Liver (tissue), 9 donors: ENCODE results near the gene ELL2. TPM values are rescaled to one million over a fixed set of nuclear protein-coding genes. Genes with fewer than 3 reads are reported as not detected.

Source experiments
- DNase-seq: peaks from one replicate; pipeline ENCODE4 v3.0.0-alpha.2; 2017; ENCODE audit warnings: low spot score
- H3K27ac ChIP-seq, 2 donors: one replicate each; pipeline ENCODE4 v1.7.0; 2013; ENCODE audit warnings: inconsistent platforms in 2 of 2, low read length in 2 of 2, control low read depth in 1 of 2, low read depth in 1 of 2, mild to moderate bottlenecking in 1 of 2
- H3K27me3 ChIP-seq, 4 donors: one replicate each; pipeline versions ENCODE4 v1.6.1 to v1.7.0; 2013; ENCODE audit warnings: low read length in 3 of 4, inconsistent platforms in 1 of 4, mild to moderate bottlenecking in 1 of 4, moderate library complexity in 1 of 4; ENCODE audit not compliant: control insufficient read depth in 4 of 4, insufficient read depth in 4 of 4
- H3K36me3 ChIP-seq, 4 donors: one replicate each; pipeline versions ENCODE4 v1.6.1 to v1.7.0; 2013; ENCODE audit warnings: low read length in 3 of 4, mild to moderate bottlenecking in 3 of 4, low read depth in 1 of 4, moderate library complexity in 1 of 4; ENCODE audit not compliant: control insufficient read depth in 4 of 4, insufficient read depth in 3 of 4
- H3K4me1 ChIP-seq, 4 donors: one replicate each; pipeline versions ENCODE4 v1.6.1 to v1.7.0; 2013; ENCODE audit warnings: low read length in 3 of 4, mild to moderate bottlenecking in 3 of 4, moderate library complexity in 1 of 4; ENCODE audit not compliant: control insufficient read depth in 4 of 4, insufficient read depth in 4 of 4
- H3K4me3 ChIP-seq, 3 donors: one replicate each; pipeline versions ENCODE4 v1.6.1 to v1.7.0; 2013; ENCODE audit warnings: low read length in 3 of 3, control low read depth in 1 of 3, low read depth in 1 of 3, mild to moderate bottlenecking in 1 of 3
- H3K9ac ChIP-seq, 2 donors: one replicate each; pipeline ENCODE4 v1.7.0; 2013; ENCODE audit warnings: low read length in 2 of 2, mild to moderate bottlenecking in 2 of 2, moderate library complexity in 2 of 2, control low read depth in 1 of 2, low read depth in 1 of 2
- H3K9me3 ChIP-seq, 4 donors: one replicate each; pipeline versions ENCODE4 v1.6.1 to v1.7.0; 2013; ENCODE audit warnings: low read length in 3 of 4; ENCODE audit not compliant: control insufficient read depth in 4 of 4
- EGR1 ChIP-seq, 2 donors: IDR thresholded peaks; 2 replicates each; pipeline ENCODE4 v1.6.1; 2016 to 2018; ENCODE audit warnings: antibody characterized with exemption in 2 of 2, low read depth in 2 of 2
- FOXA1 ChIP-seq: IDR thresholded peaks from 2 replicates; pipeline ENCODE4 v1.6.1; 2016; ENCODE audit warnings: antibody characterized with exemption
- FOXA2 ChIP-seq: IDR thresholded peaks from 2 replicates; pipeline ENCODE4 v1.6.1; 2016; ENCODE audit warnings: antibody characterized with exemption
- GABPA ChIP-seq, 2 donors: IDR thresholded peaks in 1 of 2; conservative IDR thresholded peaks in 1 of 2; 2 replicates each; pipeline ENCODE4 v1.6.1; 2016; ENCODE audit warnings: antibody characterized with exemption in 2 of 2, mild to moderate bottlenecking in 1 of 2, moderate library complexity in 1 of 2
- HNF4G ChIP-seq: IDR thresholded peaks from 2 replicates; pipeline ENCODE4 v1.6.1; 2016; ENCODE audit warnings: antibody characterized with exemption
- JUND ChIP-seq, 2 donors: IDR thresholded peaks; 2 replicates each; pipeline ENCODE4 v1.6.1; 2016; ENCODE audit warnings: antibody characterized with exemption in 2 of 2
- NR2F2 ChIP-seq: IDR thresholded peaks from 2 replicates; pipeline ENCODE4 v1.6.1; 2016; ENCODE audit warnings: antibody characterized with exemption
- RXRA ChIP-seq, 2 donors: IDR thresholded peaks; 2 replicates each; pipeline ENCODE4 v1.6.1; 2017 to 2018; ENCODE audit warnings: antibody characterized with exemption in 2 of 2, mild to moderate bottlenecking in 1 of 2
- TAF1 ChIP-seq: conservative IDR thresholded peaks from 2 replicates; pipeline ENCODE4 v1.6.1; 2016; ENCODE audit warnings: antibody characterized with exemption, mild to moderate bottlenecking
- WGBS: extraction: QIAGEN DNeasy Blood & Tissue Kit; methylation state at CpG from one replicate; pipeline ENCODE4 v1.1.7; 2013; 5-methylcytosine and 5-hydroxymethylcytosine counted together
- polyA plus RNA-seq, 2 donors: library from polyadenylated mRNA; stranded (reverse) in 1 of 2; unstranded in 1 of 2; fragments of 200-250 nt in 1 of 2; fragments of >200 nt in 1 of 2; fragmentation: Nextera tagmentation in 1 of 2; extraction: Ambion mirVana in 1 of 2; gene quantifications; one replicate each; pipeline versions ENCODE4 v1.2.1 to v1.2.3, GENCODE V29; 2013 to 2015
- total RNA-seq, 2 donors: library from RNA; depleted of rRNA; stranded (reverse); fragments of >200 nt; gene quantifications; one replicate each; pipeline ENCODE4 v1.2.3, GENCODE V29; 2014
- TF ChIP-seq, protein P1 (sequence below): IDR thresholded peaks from 2 replicates; pipeline ENCODE4 v1.6.1; 2016; ENCODE audit warnings: antibody characterized with exemption
- TF ChIP-seq, protein P2 (sequence below): IDR thresholded peaks from 2 replicates; pipeline ENCODE4 v1.6.1; 2016; ENCODE audit warnings: antibody characterized with exemption, mild to moderate bottlenecking
- TF ChIP-seq, protein P3 (sequence below): IDR thresholded peaks from 2 replicates; pipeline ENCODE4 v1.6.1; 2016; ENCODE audit warnings: antibody characterized with exemption
- TF ChIP-seq, protein P4 (sequence below): IDR thresholded peaks from 2 replicates; pipeline ENCODE4 v1.6.1; 2016; ENCODE audit warnings: antibody characterized with exemption
- donor health status: healthy.
- donor health status: healthy.
- donor health status: healthy.
- donor health status: healthy.
- donor health status: healthy.

Gene ELL2
- total and polyA plus RNA-seq, 4 donors: 21.0 to 64.5 (median 45.9) TPM

DNA sequence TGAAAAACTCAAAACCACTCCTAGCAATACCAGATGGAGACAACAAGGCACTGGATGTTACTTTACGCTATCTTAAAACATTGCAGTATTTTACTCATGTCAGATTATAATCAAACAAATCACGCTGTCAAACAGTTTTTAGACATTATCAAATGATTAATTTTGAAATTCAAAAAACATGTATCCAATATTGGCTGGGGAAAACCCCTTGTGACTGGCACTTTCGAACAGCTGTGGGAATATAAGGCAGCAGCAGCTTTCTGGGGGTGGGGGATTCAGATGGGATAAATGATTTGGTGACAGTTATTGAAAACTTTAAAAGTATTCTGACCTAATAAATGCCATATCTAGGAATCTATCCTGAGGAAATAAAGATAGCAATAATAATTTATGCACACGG, 28.7 kb downstream of the ELL2 start:
- no peak for DNase-seq
- no peak overlapping the region for H3K9ac ChIP-seq
- H3K36me3 ChIP-seq: peaks cover 0 to 19% (median 8%) of the 10 kb centered on the region in 4 donors
- TF ChIP-seq, protein P1, sequence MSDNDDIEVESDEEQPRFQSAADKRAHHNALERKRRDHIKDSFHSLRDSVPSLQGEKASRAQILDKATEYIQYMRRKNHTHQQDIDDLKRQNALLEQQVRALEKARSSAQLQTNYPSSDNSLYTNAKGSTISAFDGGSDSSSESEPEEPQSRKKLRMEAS: no peak
- TF ChIP-seq GABPA (IDR thresholded peaks at IDR 0.05 in 1 of 2, conservative IDR thresholded peaks at IDR 0.05 in 1 of 2) (no peak), NR2F2 (no peak)
- TF ChIP-seq, protein P2, sequence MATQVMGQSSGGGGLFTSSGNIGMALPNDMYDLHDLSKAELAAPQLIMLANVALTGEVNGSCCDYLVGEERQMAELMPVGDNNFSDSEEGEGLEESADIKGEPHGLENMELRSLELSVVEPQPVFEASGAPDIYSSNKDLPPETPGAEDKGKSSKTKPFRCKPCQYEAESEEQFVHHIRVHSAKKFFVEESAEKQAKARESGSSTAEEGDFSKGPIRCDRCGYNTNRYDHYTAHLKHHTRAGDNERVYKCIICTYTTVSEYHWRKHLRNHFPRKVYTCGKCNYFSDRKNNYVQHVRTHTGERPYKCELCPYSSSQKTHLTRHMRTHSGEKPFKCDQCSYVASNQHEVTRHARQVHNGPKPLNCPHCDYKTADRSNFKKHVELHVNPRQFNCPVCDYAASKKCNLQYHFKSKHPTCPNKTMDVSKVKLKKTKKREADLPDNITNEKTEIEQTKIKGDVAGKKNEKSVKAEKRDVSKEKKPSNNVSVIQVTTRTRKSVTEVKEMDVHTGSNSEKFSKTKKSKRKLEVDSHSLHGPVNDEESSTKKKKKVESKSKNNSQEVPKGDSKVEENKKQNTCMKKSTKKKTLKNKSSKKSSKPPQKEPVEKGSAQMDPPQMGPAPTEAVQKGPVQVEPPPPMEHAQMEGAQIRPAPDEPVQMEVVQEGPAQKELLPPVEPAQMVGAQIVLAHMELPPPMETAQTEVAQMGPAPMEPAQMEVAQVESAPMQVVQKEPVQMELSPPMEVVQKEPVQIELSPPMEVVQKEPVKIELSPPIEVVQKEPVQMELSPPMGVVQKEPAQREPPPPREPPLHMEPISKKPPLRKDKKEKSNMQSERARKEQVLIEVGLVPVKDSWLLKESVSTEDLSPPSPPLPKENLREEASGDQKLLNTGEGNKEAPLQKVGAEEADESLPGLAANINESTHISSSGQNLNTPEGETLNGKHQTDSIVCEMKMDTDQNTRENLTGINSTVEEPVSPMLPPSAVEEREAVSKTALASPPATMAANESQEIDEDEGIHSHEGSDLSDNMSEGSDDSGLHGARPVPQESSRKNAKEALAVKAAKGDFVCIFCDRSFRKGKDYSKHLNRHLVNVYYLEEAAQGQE: no peak
- H3K9me3 ChIP-seq: no peaks in the 10 kb centered on the region
- no peaks in the 10 kb centered on the region for H3K27me3 ChIP-seq
- WGBS: 79% methylated on average over 4 of the region's 4 CpGs
- H3K27ac ChIP-seq: no peak overlapping the region
- peaks cover 0 to 25% (median 5%) of the 10 kb centered on the region in 4 donors for H3K4me1 ChIP-seq
- no peak overlapping the region for H3K4me3 ChIP-seq

DNA sequence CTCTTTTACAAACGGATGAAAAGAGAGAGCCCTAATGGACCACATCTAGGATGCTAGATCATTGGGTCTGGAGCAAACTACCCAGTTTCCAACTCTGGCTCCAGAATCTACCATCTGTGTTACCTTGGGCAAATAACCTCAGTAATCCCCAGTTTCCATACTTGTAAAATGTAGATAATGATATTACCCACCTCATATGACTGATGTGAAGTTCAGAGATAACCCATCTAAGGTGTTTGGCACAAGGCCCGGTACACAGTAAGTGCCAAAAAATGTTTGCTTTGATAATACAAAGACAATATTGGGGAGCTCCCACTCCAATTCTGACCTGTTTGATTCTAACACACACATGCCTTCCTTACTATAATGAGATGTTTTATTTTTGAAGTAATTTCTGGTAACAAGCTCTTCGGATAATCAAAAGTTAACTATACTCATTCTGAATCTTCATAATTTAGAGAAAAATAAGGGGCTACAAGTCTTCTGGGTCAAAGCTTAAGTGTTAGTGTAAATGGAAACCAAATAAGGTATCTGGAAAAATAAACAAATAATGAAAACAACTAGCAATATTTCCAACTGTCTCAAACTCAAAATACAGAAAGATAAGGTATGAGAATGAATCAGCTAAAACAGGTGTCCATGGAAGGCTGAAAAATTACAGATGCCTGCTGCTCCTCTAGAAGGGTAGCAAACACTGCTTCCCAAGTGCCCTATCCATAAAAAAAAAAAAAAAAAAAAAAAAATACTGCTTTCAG, 30.4 kb downstream of the ELL2 start:
- peaks cover 0 to 18% (median 8%) of the 10 kb centered on the region in 4 donors for H3K36me3 ChIP-seq
- H3K4me1 ChIP-seq: peaks cover 3 to 24% (median 9%) of the 10 kb centered on the region in 4 donors
- no peak overlapping the region for H3K27ac ChIP-seq
- no peak for DNase-seq
- TF ChIP-seq RXRA (IDR thresholded peaks at IDR 0.05) (no peak), JUND (IDR thresholded peaks at IDR 0.05) (no peak), EGR1 (IDR thresholded peaks at IDR 0.05; ENCODE audit: low read depth in 2 of 2) (no peak), FOXA1 (no peak), TAF1 (no peak), HNF4G (no peak), GABPA (IDR thresholded peaks at IDR 0.05 in 1 of 2, conservative IDR thresholded peaks at IDR 0.05 in 1 of 2) (no peak), FOXA2 (no peak)
- TF ChIP-seq, protein P3, sequence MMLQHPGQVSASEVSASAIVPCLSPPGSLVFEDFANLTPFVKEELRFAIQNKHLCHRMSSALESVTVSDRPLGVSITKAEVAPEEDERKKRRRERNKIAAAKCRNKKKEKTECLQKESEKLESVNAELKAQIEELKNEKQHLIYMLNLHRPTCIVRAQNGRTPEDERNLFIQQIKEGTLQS: no peak
- TF ChIP-seq, protein P1: no peak
- TF ChIP-seq, protein P4, sequence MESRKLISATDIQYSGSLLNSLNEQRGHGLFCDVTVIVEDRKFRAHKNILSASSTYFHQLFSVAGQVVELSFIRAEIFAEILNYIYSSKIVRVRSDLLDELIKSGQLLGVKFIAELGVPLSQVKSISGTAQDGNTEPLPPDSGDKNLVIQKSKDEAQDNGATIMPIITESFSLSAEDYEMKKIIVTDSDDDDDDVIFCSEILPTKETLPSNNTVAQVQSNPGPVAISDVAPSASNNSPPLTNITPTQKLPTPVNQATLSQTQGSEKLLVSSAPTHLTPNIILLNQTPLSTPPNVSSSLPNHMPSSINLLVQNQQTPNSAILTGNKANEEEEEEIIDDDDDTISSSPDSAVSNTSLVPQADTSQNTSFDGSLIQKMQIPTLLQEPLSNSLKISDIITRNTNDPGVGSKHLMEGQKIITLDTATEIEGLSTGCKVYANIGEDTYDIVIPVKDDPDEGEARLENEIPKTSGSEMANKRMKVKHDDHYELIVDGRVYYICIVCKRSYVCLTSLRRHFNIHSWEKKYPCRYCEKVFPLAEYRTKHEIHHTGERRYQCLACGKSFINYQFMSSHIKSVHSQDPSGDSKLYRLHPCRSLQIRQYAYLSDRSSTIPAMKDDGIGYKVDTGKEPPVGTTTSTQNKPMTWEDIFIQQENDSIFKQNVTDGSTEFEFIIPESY: no peak
- no peak overlapping the region for H3K9ac ChIP-seq
- H3K27me3 ChIP-seq: no peaks in the 10 kb centered on the region
- WGBS: 69% methylated on average over 3 of the region's 3 CpGs
- H3K4me3 ChIP-seq: no peak overlapping the region
- no peaks in the 10 kb centered on the region for H3K9me3 ChIP-seq
